ENCODE results near the gene TRIM29.
A peak's percentile ranks its signal among the peaks of the same experiment; 100 is the strongest.

The TRIM29 gene

GRCh38 chr11:120120805-120121335, 17.0 kb downstream of the TRIM29 start:
- no peak for DNase-seq

GRCh38 chr11:120119121-120119520, 18.8 kb downstream of the TRIM29 start:
- no peak for DNase-seq

- DNase-seq: no peak
Measured at GRCh38 chr11:120117991-120118390, 19.9 kb downstream of the TRIM29 start.

- DNase-seq: no peak
Measured at GRCh38 chr11:120116966-120117365, 20.9 kb downstream of the TRIM29 start.

- no peak for DNase-seq
Measured at GRCh38 chr11:120115272-120116000, 22.5 kb downstream of the TRIM29 start.

- DNase-seq: no peak
Measured at GRCh38 chr11:120112174-120112796, 25.6 kb downstream of the TRIM29 start.

- no peak for DNase-seq
Measured at GRCh38 chr11:120109531-120109930, 28.4 kb downstream of the TRIM29 start.

GRCh38 chr11:120108785-120109168, 29.1 kb downstream of the TRIM29 start:
- no peak for DNase-seq

- peak in 1 of 2 experiments; percentile 27 for DNase-seq
Measured at GRCh38 chr11:120108154-120108784, 29.6 kb downstream of the TRIM29 start.

- no peak for DNase-seq
Measured at GRCh38 chr11:120107692-120108091, 30.2 kb downstream of the TRIM29 start.

- no peak for DNase-seq
Measured at GRCh38 chr11:120106354-120107150, 31.4 kb downstream of the TRIM29 start.

- DNase-seq: no peak
Measured at GRCh38 chr11:120105576-120105975, 32.3 kb downstream of the TRIM29 start.

GRCh38 chr11:120104041-120104565, 33.8 kb downstream of the TRIM29 start:
- no peak for DNase-seq

GRCh38 chr11:120102864-120103122, 35.1 kb downstream of the TRIM29 start:
- peak in 1 of 2 experiments; percentile 40 for DNase-seq

- no peak for DNase-seq
Measured at GRCh38 chr11:120102050-120102863, 35.7 kb downstream of the TRIM29 start.

GRCh38 chr11:120098503-120099020, 39.4 kb downstream of the TRIM29 start:
- DNase-seq: no peak

GRCh38 chr11:120097721-120098385, 40.1 kb downstream of the TRIM29 start:
- DNase-seq: no peak

- no peak for DNase-seq
Measured at GRCh38 chr11:120096369-120097191, 41.3 kb downstream of the TRIM29 start.

GRCh38 chr11:120095516-120095915, 42.4 kb downstream of the TRIM29 start:
- DNase-seq: no peak

- no peak for DNase-seq
Measured at GRCh38 chr11:120091701-120092100, 46.2 kb downstream of the TRIM29 start.

Data from cerebellar nuclear complex (tissue), 1 donor.